ENCODE measurements around the gene SHISA6.

Gene SHISA6

GRCh38 chr17:11278186-11278991, 37.4 kb downstream of the SHISA6 start:
- peaks cover 11% of the 10 kb centered on the region for H3K9me3 Mint-ChIP-seq

DNA sequence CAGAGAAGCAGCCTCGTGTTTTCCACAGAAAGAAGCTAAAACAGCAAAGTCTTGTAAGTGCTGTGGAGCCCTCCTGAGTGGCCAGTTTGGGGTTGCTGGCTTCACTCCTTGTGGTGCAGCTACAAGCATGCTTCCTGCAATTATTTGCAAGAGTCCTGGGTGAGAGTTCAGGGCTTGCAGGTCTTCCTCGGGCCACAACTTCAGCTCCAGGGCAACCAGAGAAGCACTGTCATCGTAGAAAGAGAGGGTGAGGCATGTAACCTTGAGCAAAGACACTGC, 37.9 kb downstream of the SHISA6 start:
- Mint-ChIP-seq H3K9me3 (peaks cover 9% of the 10 kb centered on the region), H3K4me3 (no peak overlapping the region), H3K4me1 (no peaks in the 10 kb centered on the region), H3K36me3 (no peaks in the 10 kb centered on the region), H3K27me3 (no peaks in the 10 kb centered on the region), H3K27ac (no peak overlapping the region)
- no peak for DNase-seq
- CTCF ChIA-PET: no interaction called here

More at GRCh38 chr17:11278186-11278991, 37.4 kb downstream of the SHISA6 start:
- H3K4me3 Mint-ChIP-seq: no peak overlapping the region
- no peak overlapping the region for H3K27ac Mint-ChIP-seq
- no peaks in the 10 kb centered on the region for H3K36me3 Mint-ChIP-seq
- no peaks in the 10 kb centered on the region for H3K27me3 Mint-ChIP-seq
- DNase-seq: no peak
- H3K4me1 Mint-ChIP-seq: no peaks in the 10 kb centered on the region
- CTCF ChIA-PET: no interaction called here

GRCh38 chr17:11279776-11280344, 38.8 kb downstream of the SHISA6 start:
- Mint-ChIP-seq H3K27ac (no peak overlapping the region), H3K27me3 (no peaks in the 10 kb centered on the region), H3K4me3 (no peak overlapping the region), H3K9me3 (peaks cover 9% of the 10 kb centered on the region), H3K36me3 (no peaks in the 10 kb centered on the region), H3K4me1 (no peaks in the 10 kb centered on the region)
- CTCF ChIA-PET: no interaction called here
- no peak for DNase-seq

DNA sequence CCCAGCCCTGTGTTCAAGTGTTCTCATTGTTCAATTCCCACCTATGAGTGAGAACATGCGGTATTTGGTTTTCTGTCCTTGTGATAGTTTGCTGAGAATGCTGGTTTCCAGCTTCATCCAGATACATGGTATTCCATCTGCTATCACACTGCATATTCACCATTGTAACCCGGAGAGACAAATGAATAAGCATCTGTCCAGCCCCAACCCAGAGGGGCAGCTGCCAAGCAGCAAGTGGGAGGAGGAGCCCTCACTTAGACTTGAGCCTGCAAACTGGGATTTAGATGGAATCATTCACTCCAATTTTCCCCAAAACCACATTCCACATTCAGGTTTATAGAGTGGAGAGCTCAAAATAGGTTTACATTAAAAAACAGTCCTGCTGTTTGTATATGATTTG, 41.6 kb downstream of the SHISA6 start:
- Mint-ChIP-seq H3K4me3 (no peak overlapping the region), H3K27ac (no peak overlapping the region), H3K4me1 (no peaks in the 10 kb centered on the region), H3K9me3 (peaks cover 14% of the 10 kb centered on the region), H3K27me3 (no peaks in the 10 kb centered on the region), H3K36me3 (no peaks in the 10 kb centered on the region)
- CTCF ChIA-PET: no interaction called here
- DNase-seq: no peak

- peaks cover 14% of the 10 kb centered on the region for H3K9me3 Mint-ChIP-seq
Observed at GRCh38 chr17:11284811-11285210, 43.8 kb downstream of the SHISA6 start.

GRCh38 chr17:11285946-11286345, 44.9 kb downstream of the SHISA6 start:
- Mint-ChIP-seq H3K27ac (no peak overlapping the region), H3K36me3 (no peaks in the 10 kb centered on the region), H3K4me1 (no peaks in the 10 kb centered on the region), H3K4me3 (no peak overlapping the region), H3K9me3 (peaks cover 11% of the 10 kb centered on the region), H3K27me3 (no peaks in the 10 kb centered on the region)
- no peak for DNase-seq
- CTCF ChIA-PET: no interaction called here

More at GRCh38 chr17:11284811-11285210, 43.8 kb downstream of the SHISA6 start:
- CTCF ChIA-PET: no interaction called here
- Mint-ChIP-seq H3K4me3 (no peak overlapping the region), H3K36me3 (no peaks in the 10 kb centered on the region), H3K27me3 (no peaks in the 10 kb centered on the region), H3K4me1 (no peaks in the 10 kb centered on the region), H3K27ac (no peak overlapping the region)
- no peak for DNase-seq

DNA sequence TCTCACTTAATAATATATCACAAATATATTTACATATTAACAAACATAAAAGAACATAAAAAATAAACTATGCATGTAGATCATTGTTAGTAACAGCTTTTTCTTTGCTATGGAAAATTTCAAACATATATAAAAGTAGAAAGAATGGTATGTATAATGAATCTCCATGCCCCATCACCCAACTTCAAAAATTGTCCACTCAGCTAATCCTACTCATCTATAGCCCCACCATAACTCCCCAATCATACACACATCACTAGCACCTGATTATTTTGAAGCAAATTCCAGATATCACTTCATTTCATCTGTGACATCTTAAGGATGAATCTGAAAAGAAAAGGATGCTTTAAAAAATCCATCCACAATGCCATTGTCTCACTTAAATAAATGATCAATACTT, 46.8 kb downstream of the SHISA6 start:
- Mint-ChIP-seq H3K36me3 (no peaks in the 10 kb centered on the region), H3K27ac (no peak overlapping the region), H3K9me3 (peaks cover 10% of the 10 kb centered on the region), H3K4me1 (no peaks in the 10 kb centered on the region), H3K4me3 (no peak overlapping the region), H3K27me3 (no peaks in the 10 kb centered on the region)
- no peak for DNase-seq
- CTCF ChIA-PET: no interaction called here

GRCh38 chr17:11290814-11291213, 49.8 kb downstream of the SHISA6 start:
- Mint-ChIP-seq H3K4me3 (no peak overlapping the region), H3K4me1 (no peaks in the 10 kb centered on the region), H3K27me3 (no peaks in the 10 kb centered on the region), H3K27ac (no peak overlapping the region), H3K36me3 (no peaks in the 10 kb centered on the region), H3K9me3 (peaks cover 11% of the 10 kb centered on the region)
- no peak for DNase-seq
- CTCF ChIA-PET: no interaction called here

- H3K36me3 Mint-ChIP-seq: no peaks in the 10 kb centered on the region
Observed at GRCh38 chr17:11292491-11292890, 51.5 kb downstream of the SHISA6 start.

DNA sequence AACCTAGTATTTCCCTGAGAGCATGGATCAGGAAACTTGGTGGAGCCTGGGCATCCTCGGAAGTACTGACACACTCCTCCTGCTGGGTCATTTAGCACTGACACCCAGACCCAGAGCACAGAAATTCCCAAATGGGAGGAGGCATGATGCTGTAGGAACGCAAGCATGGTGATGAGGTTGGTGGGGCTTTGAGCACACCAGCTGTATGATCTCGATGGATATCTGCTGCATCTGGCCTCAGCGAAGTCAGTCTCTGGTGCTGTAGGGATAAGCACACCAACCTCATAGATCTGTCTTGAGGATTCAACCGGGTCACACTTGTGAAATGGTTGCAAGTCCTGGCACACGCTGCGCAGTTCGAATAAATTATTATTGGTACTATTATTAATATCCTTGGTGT, 52.5 kb downstream of the SHISA6 start:
- Mint-ChIP-seq H3K27me3 (no peaks in the 10 kb centered on the region), H3K27ac (no peak overlapping the region), H3K9me3 (peaks cover 11% of the 10 kb centered on the region), H3K4me3 (no peak overlapping the region), H3K36me3 (no peaks in the 10 kb centered on the region), H3K4me1 (no peaks in the 10 kb centered on the region)
- DNase-seq: no peak
- CTCF ChIA-PET: no interaction called here

More at GRCh38 chr17:11292491-11292890, 51.5 kb downstream of the SHISA6 start:
- DNase-seq: no peak
- H3K27ac Mint-ChIP-seq: no peak overlapping the region
- H3K27me3 Mint-ChIP-seq: no peaks in the 10 kb centered on the region
- CTCF ChIA-PET: no interaction called here
- H3K4me1 Mint-ChIP-seq: no peaks in the 10 kb centered on the region
- peaks cover 11% of the 10 kb centered on the region for H3K9me3 Mint-ChIP-seq
- H3K4me3 Mint-ChIP-seq: no peak overlapping the region

DNA sequence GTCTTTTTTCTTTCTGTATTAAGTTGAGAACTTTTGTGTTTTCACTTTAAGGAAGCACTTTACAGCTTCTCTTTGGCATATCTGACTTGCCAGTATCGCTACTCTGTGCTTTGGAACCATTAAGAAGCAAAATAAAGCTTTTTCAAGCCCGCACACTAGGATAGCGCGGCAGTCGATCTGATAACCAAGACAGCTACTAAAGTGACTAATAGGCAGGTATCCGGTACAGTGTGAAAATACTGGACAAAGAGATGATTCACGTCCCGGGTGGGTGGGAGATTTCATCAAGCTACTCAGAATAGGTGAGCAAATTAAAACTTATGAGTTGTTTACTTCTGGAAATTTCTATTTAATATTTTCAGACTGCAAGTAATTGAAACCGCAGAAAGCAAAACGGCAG, 53.8 kb downstream of the SHISA6 start:
- no peaks in the 10 kb centered on the region for H3K36me3 Mint-ChIP-seq
- CTCF ChIA-PET: no interaction called here
- DNase-seq: no peak
- H3K9me3 Mint-ChIP-seq: peaks cover 11% of the 10 kb centered on the region
- H3K4me3 Mint-ChIP-seq: no peak overlapping the region
- H3K27ac Mint-ChIP-seq: no peak overlapping the region
- H3K27me3 Mint-ChIP-seq: no peaks in the 10 kb centered on the region
- no peaks in the 10 kb centered on the region for H3K4me1 Mint-ChIP-seq

DNA sequence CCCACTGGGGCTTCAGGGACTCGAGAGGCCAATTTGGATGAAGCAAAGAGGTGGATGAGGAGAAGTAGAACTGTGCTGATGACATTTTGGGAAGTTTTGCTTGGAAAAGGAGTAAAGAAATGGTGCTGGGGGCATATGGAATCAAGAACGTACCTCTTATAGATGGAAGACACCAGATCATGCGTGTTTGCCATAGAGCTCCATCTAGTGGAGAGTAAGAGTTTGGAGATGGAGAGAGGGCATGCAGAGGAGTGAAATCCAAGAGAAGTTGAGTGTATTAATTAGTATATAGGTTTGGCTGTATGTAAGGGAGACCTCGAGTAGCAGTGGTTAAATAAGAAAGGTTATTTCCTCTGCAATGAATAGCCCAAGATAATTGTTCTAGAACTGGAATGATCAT, 56.0 kb downstream of the SHISA6 start:
- Mint-ChIP-seq H3K4me1 (no peaks in the 10 kb centered on the region), H3K27me3 (no peaks in the 10 kb centered on the region), H3K36me3 (no peaks in the 10 kb centered on the region), H3K4me3 (no peak overlapping the region), H3K27ac (no peak overlapping the region), H3K9me3 (peaks cover 15% of the 10 kb centered on the region)
- DNase-seq: no peak
- CTCF ChIA-PET: no interaction called here

DNA sequence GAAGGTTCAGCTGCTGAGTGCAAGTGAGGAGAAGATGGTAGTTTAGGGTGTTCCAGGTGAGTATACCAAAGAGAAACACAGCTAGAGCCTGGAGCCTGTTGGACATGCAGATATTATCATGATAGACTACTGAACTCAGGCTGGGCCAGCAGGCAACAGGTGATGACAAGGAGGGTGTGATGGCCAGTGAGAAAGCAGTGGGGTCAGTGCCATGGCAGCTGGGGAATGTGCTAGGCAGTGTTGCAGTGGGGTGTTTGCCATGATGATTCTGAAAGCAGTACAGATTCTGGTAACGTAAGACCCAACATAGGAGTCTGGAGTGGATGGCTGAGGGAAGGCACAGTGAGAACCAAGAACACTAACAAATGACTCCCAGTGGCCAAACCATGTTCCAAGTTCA, 57.4 kb downstream of the SHISA6 start:
- Mint-ChIP-seq H3K36me3 (no peaks in the 10 kb centered on the region), H3K27me3 (no peaks in the 10 kb centered on the region), H3K4me1 (no peaks in the 10 kb centered on the region), H3K27ac (no peak overlapping the region), H3K4me3 (no peak overlapping the region), H3K9me3 (peaks cover 13% of the 10 kb centered on the region)
- CTCF ChIA-PET: interaction anchor here (1.4 kb wide), 1 partner anchor 420 kb away, joined by 3 read pairs; no protein-coding TSS in a partner anchor
- DNase-seq: no peak

DNA sequence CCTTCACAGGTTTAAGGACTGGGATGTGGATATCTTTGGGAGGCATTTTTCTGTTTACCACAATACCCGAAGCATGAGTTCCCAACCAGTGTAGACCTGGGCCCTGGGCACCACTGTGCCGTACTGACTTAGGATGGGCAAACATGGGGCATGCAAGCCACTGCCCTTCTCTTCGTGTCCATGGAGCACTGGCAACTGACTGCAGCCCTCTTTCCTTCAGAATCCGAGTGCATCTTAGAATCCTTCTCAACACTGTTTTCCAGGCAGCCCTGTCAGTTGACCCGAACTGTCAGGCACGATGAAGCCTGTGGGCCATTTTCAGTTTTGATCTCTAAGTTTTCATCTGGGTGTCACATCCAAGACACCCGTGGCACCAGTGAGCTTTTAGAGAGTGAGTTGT, 59.2 kb downstream of the SHISA6 start:
- CTCF ChIA-PET: no interaction called here
- no peaks in the 10 kb centered on the region for H3K36me3 Mint-ChIP-seq
- no peak overlapping the region for H3K4me3 Mint-ChIP-seq
- peaks cover 18% of the 10 kb centered on the region for H3K9me3 Mint-ChIP-seq
- H3K27ac Mint-ChIP-seq: no peak overlapping the region
- DNase-seq: no peak
- no peaks in the 10 kb centered on the region for H3K4me1 Mint-ChIP-seq
- H3K27me3 Mint-ChIP-seq: no peaks in the 10 kb centered on the region

- no peaks in the 10 kb centered on the region for H3K4me1 Mint-ChIP-seq
- no peak for DNase-seq
- H3K27ac Mint-ChIP-seq: no peak overlapping the region
- peaks cover 17% of the 10 kb centered on the region for H3K9me3 Mint-ChIP-seq
- no peak overlapping the region for H3K4me3 Mint-ChIP-seq
- CTCF ChIA-PET: no interaction called here
- no peaks in the 10 kb centered on the region for H3K36me3 Mint-ChIP-seq
- H3K27me3 Mint-ChIP-seq: no peaks in the 10 kb centered on the region
Observed at GRCh38 chr17:11300738-11301137, 59.7 kb downstream of the SHISA6 start.
